Naive thymus-derived CD4-positive, alpha-beta T cell (primary cell): Measurements from ENCODE around the gene SPATA32. TPM values are rescaled to one million over a fixed set of nuclear protein-coding genes. Genes with fewer than 3 reads are reported as not detected.

ENCODE experiments used
- ATAC-seq: fragments of 150-1000 bp; cut with Tn5 transposase; 2 replicates; pipeline ENCODE4 v1.10.0; 2021; ENCODE audit warnings: mild to moderate bottlenecking, moderate library complexity
- CTCF ChIA-PET: fragments of 350-600 bp; sonication (Branson Sonifier 250); formaldehyde crosslinking; loops from one replicate; lab custom pipeline; 2021; ENCODE audit warnings: antibody characterized with exemption; lab: Charles Lee
- POLR2A ChIA-PET: fragments of 350-600 bp; sonication (Branson Sonifier 250); formaldehyde crosslinking; loops from one replicate; lab custom pipeline; 2021; ENCODE audit warnings: antibody characterized with exemption, inconsistent platforms; lab: Charles Lee
- DNase-seq, 9 donors: peaks; one replicate each; pipeline versions ENCODE4 v3.0.0 to v3.0.0-alpha.2; 2020 to 2022; ENCODE audit warnings: mixed read lengths in 1 of 9
- H3K27ac ChIP-seq: one replicate; pipeline ENCODE4 v1.7.0; 2013; ENCODE audit warnings: mild to moderate bottlenecking, low read depth, low read length, moderate library complexity
- H3K27me3 ChIP-seq, 2 donors: one replicate each; pipeline ENCODE4 v1.7.0; 2013; ENCODE audit warnings: low read length in 2 of 2, mild to moderate bottlenecking in 2 of 2, moderate library complexity in 2 of 2; ENCODE audit not compliant: control insufficient read depth in 2 of 2, insufficient read depth in 2 of 2
- H3K36me3 ChIP-seq, 3 experiments: 1 replicate in 2 of 3; 2 replicates in 1 of 3; pipeline ENCODE4 v1.7.0; 2013; ENCODE audit warnings: low read length in 3 of 3, mild to moderate bottlenecking in 3 of 3, moderate library complexity in 1 of 3; ENCODE audit not compliant: insufficient read depth in 3 of 3, control insufficient read depth in 2 of 3
- H3K4me1 ChIP-seq, 2 donors: one replicate each; pipeline ENCODE4 v1.7.0; 2013; ENCODE audit warnings: low read length in 2 of 2, mild to moderate bottlenecking in 2 of 2, moderate library complexity in 1 of 2; ENCODE audit not compliant: control insufficient read depth in 2 of 2, insufficient read depth in 2 of 2
- H3K4me3 ChIP-seq: 2 replicates; pipeline ENCODE4 v1.7.0; 2013; ENCODE audit warnings: mild to moderate bottlenecking, low read length
- H3K9me3 ChIP-seq, 3 experiments: 1 replicate in 2 of 3; 2 replicates in 1 of 3; pipeline ENCODE4 v1.7.0; 2013; ENCODE audit warnings: low read length in 3 of 3; ENCODE audit not compliant: control insufficient read depth in 2 of 3
- H3K27ac Mint-ChIP-seq, 9 donors: one replicate each; pipeline ENCODE4 v1.8.0; 2020 to 2022; ENCODE audit warnings: mixed read lengths in 9 of 9, mild to moderate bottlenecking in 8 of 9, moderate library complexity in 5 of 9, inconsistent platforms in 2 of 9
- H3K27me3 Mint-ChIP-seq, 5 donors: one replicate each; pipeline ENCODE4 v1.8.0; 2021 to 2022; ENCODE audit warnings: mixed read lengths in 5 of 5, mild to moderate bottlenecking in 1 of 5
- H3K36me3 Mint-ChIP-seq, 5 donors: one replicate each; pipeline ENCODE4 v1.8.0; 2020 to 2022; ENCODE audit warnings: mixed read lengths in 5 of 5, mild to moderate bottlenecking in 3 of 5, inconsistent platforms in 1 of 5
- H3K4me1 Mint-ChIP-seq, 7 donors: one replicate each; pipeline ENCODE4 v1.8.0; 2020 to 2022; ENCODE audit warnings: mixed read lengths in 7 of 7, mild to moderate bottlenecking in 3 of 7, inconsistent platforms in 1 of 7
- H3K4me3 Mint-ChIP-seq, 10 donors: one replicate each; pipeline ENCODE4 v1.8.0; 2020 to 2022; ENCODE audit warnings: mild to moderate bottlenecking in 10 of 10, mixed read lengths in 10 of 10, moderate library complexity in 6 of 10, inconsistent platforms in 2 of 10
- H3K9me3 Mint-ChIP-seq, 11 donors: one replicate each; pipeline ENCODE4 v1.8.0; 2020 to 2022; ENCODE audit warnings: mixed read lengths in 11 of 11, mild to moderate bottlenecking in 4 of 11, inconsistent platforms in 1 of 11, moderate library complexity in 1 of 11
- intact Hi-C, 2 donors: fragments of 100-400 bp; cut with micrococcal nuclease; formaldehyde crosslinking; loops; one replicate each; pipeline ENCODE4 v1.15.1; 2023
- polyA plus RNA-seq, 2 donors: library from polyadenylated mRNA; unstranded; fragments of 300-500 nt; fragmentation: Illumina TruSeq; gene quantifications; one replicate each; pipeline ENCODE4 v1.2.3, GENCODE V29; 2021
- total RNA-seq, 6 experiments: library from RNA in 5 of 6; stranded (reverse) in 5 of 6; gene quantifications; 1 replicate in 5 of 6; 2 replicates in 1 of 6; pipeline ENCODE4 v1.2.3 and lab custom pipeline; 2021 to 2026

The SPATA32 gene
- total and polyA plus RNA-seq, 7 experiments from 2014 or later, result 0.12 to 1.1 (median 0.45) TPM; not detected in 1

DNA sequence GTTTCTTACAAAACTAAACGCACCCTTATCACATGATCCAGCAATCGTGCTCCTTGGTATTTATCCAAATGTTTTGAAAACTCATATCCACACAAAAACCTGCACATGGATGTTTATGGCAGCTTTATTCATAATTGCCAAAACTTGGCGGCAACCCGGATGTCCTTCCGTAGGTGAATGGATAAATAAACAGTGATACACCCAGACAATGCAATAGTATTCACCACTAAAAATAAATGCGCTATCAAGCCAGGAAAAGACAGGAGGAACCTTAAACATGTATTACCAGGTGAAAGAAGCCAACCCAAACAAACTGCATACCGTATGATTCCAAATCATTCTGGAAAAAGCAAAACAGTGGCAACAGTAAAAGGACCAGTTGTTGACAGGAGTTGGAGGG, 10.0 kb downstream of the SPATA32 start:
- H3K27me3 Mint-ChIP-seq, result no peaks in the 10 kb centered on the region
- POLR2A ChIA-PET, result interaction anchor here (0.6 to 34.3 kb wide), 5 partner anchors 11 to 137 kb away, joined by 3 to 851 read pairs (median 3); partner anchors contain the start of gene FMNL1
- H3K4me3 Mint-ChIP-seq, result peak overlapping the region in 3 of 10 donors; percentile 5 to 93 (median 33)
- peaks cover 45 to 87% (median 77%) of the 10 kb centered on the region in 7 donors for H3K4me1 Mint-ChIP-seq
- H3K4me3 ChIP-seq, result no peak overlapping the region
- no peak overlapping the region for H3K27ac ChIP-seq
- peaks cover 2 to 18% (median 5%) of the 10 kb centered on the region in 3 experiments for H3K36me3 ChIP-seq
- H3K9me3 ChIP-seq, result no peaks in the 10 kb centered on the region
- DNase-seq, result no peak
- peaks cover 0 to 22% (median 0%) of the 10 kb centered on the region in 5 donors for H3K36me3 Mint-ChIP-seq
- H3K9me3 Mint-ChIP-seq, result no peaks in the 10 kb centered on the region
- peaks cover 16 to 50% of the 10 kb centered on the region in 2 donors for H3K4me1 ChIP-seq
- no peak for ATAC-seq
- H3K27me3 ChIP-seq, result no peaks in the 10 kb centered on the region
- intact Hi-C loops, result no loop called here
- peak overlapping the region in 8 of 9 donors; percentile 15 to 95 (median 70) for H3K27ac Mint-ChIP-seq
- CTCF ChIA-PET, result interaction anchor here (1.1 kb wide), 1 partner anchor 33 kb away, joined by 4 read pairs; no protein-coding TSS in a partner anchor

DNA sequence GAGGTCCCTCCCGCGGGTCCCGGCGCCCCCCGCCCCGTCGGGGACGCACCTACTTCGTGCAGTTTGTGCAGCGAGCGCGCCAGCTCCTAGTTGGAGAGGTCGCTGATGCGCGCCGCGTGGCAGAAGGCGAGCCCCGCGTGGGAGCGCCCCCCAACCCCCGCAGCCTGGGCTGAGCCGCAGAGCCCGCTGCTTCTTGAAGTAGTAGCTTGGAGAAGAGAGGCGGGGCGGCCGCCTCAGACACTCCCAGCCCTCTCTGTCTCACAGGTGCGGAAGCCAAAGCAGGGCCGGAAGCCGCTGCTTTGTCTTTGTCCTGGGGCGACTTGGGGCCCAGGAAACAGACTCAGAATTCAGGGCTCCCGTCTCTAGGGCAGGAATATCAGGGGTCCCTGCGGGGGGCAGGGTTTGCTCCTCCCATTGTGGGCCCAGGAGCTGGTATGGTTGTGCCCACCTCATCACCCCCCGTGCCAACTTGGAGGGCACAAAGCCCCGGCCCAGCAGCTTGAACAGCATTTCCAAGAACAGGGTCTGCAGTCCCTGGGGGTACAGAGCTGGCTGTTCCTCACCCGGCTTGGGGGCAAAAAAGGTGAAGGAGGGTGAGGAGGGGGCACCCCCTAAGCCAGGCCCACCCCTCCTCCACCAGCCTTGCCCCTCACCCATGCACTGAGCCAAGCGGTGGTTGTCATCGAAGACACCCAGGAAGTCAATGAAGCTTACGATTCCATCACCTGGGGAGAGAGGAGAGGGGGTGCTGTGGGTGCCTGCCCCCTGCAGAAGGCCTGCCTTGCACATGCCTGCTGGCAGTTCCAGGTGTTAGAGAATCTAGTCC, 13.5 kb downstream of the SPATA32 start:
- peak overlapping the region; percentile 90 to 99 (median 97) for H3K27ac Mint-ChIP-seq
- ChIA-PET POLR2A (interaction anchor here (0.5 to 34.3 kb wide), 21 partner anchors 10 to 952 kb away, joined by 3 to 851 read pairs (median 5); partner anchors contain the start of genes FMNL1, HEXIM1, HEXIM2 and MAP3K14), CTCF (interaction anchor here (0.8 to 4.2 kb wide), 13 partner anchors 12 to 99 kb away, joined by 3 to 35 read pairs (median 8); partner anchors contain the start of genes FMNL1 and MAP3K14)
- Histone ChIP-seq H3K4me3 (peak overlapping the region; percentile 89), H3K9me3 (no peaks in the 10 kb centered on the region), H3K27ac (peak overlapping the region; percentile 95), H3K27me3 (no peaks in the 10 kb centered on the region), H3K4me1 (peaks cover 26 to 42% of the 10 kb centered on the region in 2 donors), H3K36me3 (peaks cover 21 to 52% (median 23%) of the 10 kb centered on the region in 3 experiments)
- H3K27me3 Mint-ChIP-seq, result no peaks in the 10 kb centered on the region
- intact Hi-C loops, result loop anchor here (1.0 to 5.0 kb wide), 4 partner anchors 14 to 351 kb away; partner anchors contain the start of genes EFTUD2 (in 1 of the 2), MAP3K14 (in 1 of the 2) and SPATA32 (in 1 of the 2)
- ATAC-seq (peak; percentile 82), DNase-seq (peak; percentile 65 to 90 (median 86))
- H3K36me3 Mint-ChIP-seq, result peaks cover 0 to 33% (median 3%) of the 10 kb centered on the region in 5 donors
- peak overlapping the region; percentile 86 to 93 (median 90) for H3K4me3 Mint-ChIP-seq
- H3K9me3 Mint-ChIP-seq, result no peaks in the 10 kb centered on the region
- peaks cover 36 to 75% (median 65%) of the 10 kb centered on the region in 7 donors for H3K4me1 Mint-ChIP-seq

DNA sequence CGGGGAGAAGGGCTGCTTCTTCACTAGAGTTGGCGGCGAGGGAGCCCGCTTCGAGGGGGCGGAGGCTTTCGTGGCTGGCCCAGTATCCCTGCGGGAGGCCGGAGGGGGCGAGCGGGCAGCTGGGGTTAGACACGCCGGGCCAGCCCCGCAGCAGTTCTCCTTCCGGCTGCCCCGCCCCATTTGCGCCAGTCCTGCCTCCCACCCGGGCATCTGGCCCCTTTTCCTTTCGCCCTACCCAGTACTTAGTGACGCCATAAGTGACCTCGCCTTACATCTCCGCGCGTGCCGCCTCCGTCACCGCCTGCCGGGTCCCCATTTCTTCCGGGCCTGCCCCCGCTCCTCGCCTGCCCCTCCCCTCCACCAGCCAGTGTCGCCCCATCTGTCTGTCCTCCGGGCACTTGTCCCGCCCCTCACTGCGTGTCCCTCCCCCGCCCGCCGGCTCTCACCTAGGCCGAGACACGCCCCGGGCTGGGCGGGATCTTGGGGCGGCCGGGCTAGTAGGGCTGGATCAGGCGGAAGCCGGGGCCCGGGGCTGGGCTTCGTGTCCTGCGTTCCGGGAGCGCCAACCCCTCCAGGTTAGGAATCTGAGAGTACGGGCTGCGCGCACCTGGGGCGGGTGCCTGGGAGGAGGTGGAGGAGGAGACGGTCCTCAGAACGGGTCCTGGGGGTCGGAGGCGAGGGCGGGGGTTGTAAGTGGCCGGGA, 14.3 kb downstream of the SPATA32 start:
- Histone ChIP-seq H3K27ac (peak overlapping the region; percentile 95), H3K36me3 (peaks cover 24 to 60% (median 27%) of the 10 kb centered on the region in 3 experiments), H3K4me3 (peak overlapping the region; percentile 89), H3K27me3 (no peaks in the 10 kb centered on the region), H3K9me3 (no peaks in the 10 kb centered on the region), H3K4me1 (peaks cover 26 to 42% of the 10 kb centered on the region in 2 donors)
- Mint-ChIP-seq H3K4me3 (peak overlapping the region; percentile 88 to 93 (median 90)), H3K27ac (peak overlapping the region; percentile 89 to 98 (median 96)), H3K4me1 (peaks cover 30 to 68% (median 61%) of the 10 kb centered on the region in 7 donors), H3K36me3 (peaks cover 3 to 38% (median 6%) of the 10 kb centered on the region in 5 donors), H3K9me3 (no peaks in the 10 kb centered on the region), H3K27me3 (no peaks in the 10 kb centered on the region)
- DNase-seq, result peak; percentile 83 to 96 (median 87)
- ATAC-seq, result peak; percentile 88
- POLR2A ChIA-PET, result interaction anchor here (0.9 to 34.3 kb wide), 21 partner anchors 9 to 150 kb away, joined by 3 to 851 read pairs (median 4); partner anchors contain the start of genes FMNL1, HEXIM1, HEXIM2 and MAP3K14
- CTCF ChIA-PET, result interaction anchor here (0.6 to 4.2 kb wide), 15 partner anchors 11 to 112 kb away, joined by 3 to 35 read pairs (median 5); partner anchors contain the start of genes ACBD4 and FMNL1
- intact Hi-C loops, result loop anchor here (1.0 to 5.0 kb wide), 11 partner anchors 12 to 350 kb away; partner anchors contain the start of genes HEXIM1 (in 2 of the 2), MAP3K14 (in 2 of the 2), SPATA32 (in 2 of the 2) and EFTUD2 (in 1 of the 2)

DNA sequence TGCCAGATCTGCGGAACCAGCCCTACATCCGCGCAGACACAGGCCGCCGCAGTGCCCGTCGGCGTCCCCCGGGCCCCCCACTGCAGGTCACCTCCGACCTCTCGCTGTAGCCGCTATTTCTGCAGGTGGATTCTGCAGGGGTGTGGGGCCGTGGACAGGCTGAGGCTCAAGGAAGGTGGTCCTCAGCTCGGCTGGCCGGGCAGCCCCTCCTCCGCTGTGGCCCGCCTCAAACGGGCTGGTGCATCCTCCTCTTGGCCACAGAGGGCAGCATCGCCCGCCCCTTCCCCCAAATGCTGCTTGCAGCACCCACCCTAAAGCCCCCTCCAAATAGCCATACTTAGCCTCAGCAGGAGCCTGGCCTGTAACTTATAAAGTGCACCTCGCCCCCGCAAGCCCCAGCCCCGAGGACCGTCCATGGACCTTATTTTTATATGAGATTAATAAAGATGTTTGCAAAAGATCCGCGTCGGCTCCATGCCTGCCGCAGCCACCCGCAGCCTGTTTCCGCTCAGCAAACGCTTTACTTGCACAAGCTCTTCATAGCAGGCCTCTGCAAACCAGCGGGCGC, 14.9 kb downstream of the SPATA32 start:
- Histone ChIP-seq H3K4me1 (peaks cover 26 to 42% of the 10 kb centered on the region in 2 donors), H3K36me3 (peaks cover 23 to 65% (median 30%) of the 10 kb centered on the region in 3 experiments), H3K4me3 (peak overlapping the region; percentile 89), H3K9me3 (no peaks in the 10 kb centered on the region), H3K27ac (peak overlapping the region; percentile 95), H3K27me3 (no peaks in the 10 kb centered on the region)
- ATAC-seq, result peak; percentile 53
- intact Hi-C loops, result loop anchor here (1.0 to 5.0 kb wide), 10 partner anchors 12 to 350 kb away; partner anchors contain the start of genes HEXIM1 (in 2 of the 2), EFTUD2 (in 1 of the 2), HEXIM2 (in 1 of the 2) and MAP3K14 (in 1 of the 2)
- H3K4me1 Mint-ChIP-seq, result peaks cover 28 to 62% (median 57%) of the 10 kb centered on the region in 7 donors
- ChIA-PET CTCF (interaction anchor here (0.6 to 4.2 kb wide), 12 partner anchors 11 to 111 kb away, joined by 3 to 35 read pairs (median 4); partner anchors contain the start of genes ACBD4 and FMNL1), POLR2A (interaction anchor here (0.6 to 34.3 kb wide), 13 partner anchors 8 to 1031 kb away, joined by 3 to 851 read pairs (median 4); partner anchors contain the start of genes FMNL1, HEXIM1 and MAP3K14)
- H3K36me3 Mint-ChIP-seq, result peaks cover 4 to 35% (median 7%) of the 10 kb centered on the region in 5 donors
- DNase-seq, result peak in 4 of 9 donors; percentile 80 to 85 (median 82)
- H3K9me3 Mint-ChIP-seq, result no peaks in the 10 kb centered on the region
- H3K27ac Mint-ChIP-seq, result peak overlapping the region; percentile 85 to 98 (median 96)
- H3K27me3 Mint-ChIP-seq, result no peaks in the 10 kb centered on the region
- H3K4me3 Mint-ChIP-seq, result peak overlapping the region; percentile 88 to 93 (median 90)

DNA sequence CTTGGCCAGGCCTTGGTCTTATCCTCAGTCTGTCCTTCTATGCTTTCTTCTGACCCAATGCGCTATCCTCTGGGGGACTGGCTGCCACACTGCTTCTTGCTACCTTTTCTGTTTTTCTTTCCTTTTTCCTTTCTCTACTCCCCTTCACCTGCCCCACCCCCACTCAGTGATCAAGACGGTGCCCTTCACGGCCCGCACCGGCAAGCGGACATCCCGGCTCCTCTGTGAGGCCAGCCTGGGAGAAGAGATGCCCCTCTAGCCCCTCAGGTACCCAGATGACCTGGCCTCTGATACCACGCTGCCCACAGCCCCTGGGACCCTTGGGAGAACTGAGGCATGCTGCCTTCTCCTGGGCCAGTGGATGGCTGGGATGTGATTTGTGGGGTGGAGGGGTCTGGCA, 15.6 kb downstream of the SPATA32 start:
- H3K27me3 Mint-ChIP-seq, result no peaks in the 10 kb centered on the region
- CTCF ChIA-PET, result interaction anchor here (0.9 to 4.2 kb wide), 7 partner anchors 11 to 111 kb away, joined by 3 to 33 read pairs (median 5); partner anchors contain the start of gene ACBD4
- H3K4me3 Mint-ChIP-seq, result peak overlapping the region in 9 of 10 donors; percentile 66 to 93 (median 89)
- intact Hi-C loops, result loop anchor here in 1 of 2 donors (5.0 kb wide), 1 partner anchor 349 kb away; the partner anchor contains the start of gene EFTUD2
- H3K9me3 Mint-ChIP-seq, result no peaks in the 10 kb centered on the region
- H3K36me3 Mint-ChIP-seq, result peaks cover 4 to 34% (median 7%) of the 10 kb centered on the region in 5 donors
- H3K4me3 ChIP-seq, result no peak overlapping the region
- peak overlapping the region; percentile 95 for H3K27ac ChIP-seq
- H3K4me1 Mint-ChIP-seq, result peaks cover 28 to 60% (median 51%) of the 10 kb centered on the region in 7 donors
- no peaks in the 10 kb centered on the region for H3K9me3 ChIP-seq
- H3K27ac Mint-ChIP-seq, result peak overlapping the region; percentile 21 to 98 (median 85)
- H3K4me1 ChIP-seq, result peaks cover 26 to 42% of the 10 kb centered on the region in 2 donors
- no peaks in the 10 kb centered on the region for H3K27me3 ChIP-seq
- no peak for ATAC-seq
- peaks cover 23 to 64% (median 30%) of the 10 kb centered on the region in 3 experiments for H3K36me3 ChIP-seq
- POLR2A ChIA-PET, result interaction anchor here (0.6 to 34.3 kb wide), 5 partner anchors 15 to 1031 kb away, joined by 3 to 851 read pairs (median 4); partner anchors contain the start of gene FMNL1
- no peak for DNase-seq
